Fibroblast of skin of abdomen (primary cell): ENCODE measurements around the gene TNFRSF6B.

ENCODE experiments used
- DNase-seq: peaks from one replicate; pipeline ENCODE4 v3.0.0-alpha.2; 2013

Gene TNFRSF6B

DNA sequence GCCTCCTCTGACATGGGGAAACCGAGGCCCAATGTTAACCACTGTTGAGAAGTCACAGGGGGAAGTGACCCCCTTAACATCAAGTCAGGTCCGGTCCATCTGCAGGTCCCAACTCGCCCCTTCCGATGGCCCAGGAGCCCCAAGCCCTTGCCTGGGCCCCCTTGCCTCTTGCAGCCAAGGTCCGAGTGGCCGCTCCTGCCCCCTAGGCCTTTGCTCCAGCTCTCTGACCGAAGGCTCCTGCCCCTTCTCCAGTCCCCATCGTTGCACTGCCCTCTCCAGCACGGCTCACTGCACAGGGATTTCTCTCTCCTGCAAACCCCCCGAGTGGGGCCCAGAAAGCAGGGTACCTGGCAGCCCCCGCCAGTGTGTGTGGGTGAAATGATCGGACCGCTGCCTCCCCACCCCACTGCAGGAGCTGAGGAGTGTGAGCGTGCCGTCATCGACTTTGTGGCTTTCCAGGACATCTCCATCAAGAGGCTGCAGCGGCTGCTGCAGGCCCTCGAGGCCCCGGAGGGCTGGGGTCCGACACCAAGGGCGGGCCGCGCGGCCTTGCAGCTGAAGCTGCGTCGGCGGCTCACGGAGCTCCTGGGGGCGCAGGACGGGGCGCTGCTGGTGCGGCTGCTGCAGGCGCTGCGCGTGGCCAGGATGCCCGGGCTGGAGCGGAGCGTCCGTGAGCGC lies 1.6 kb downstream of the TNFRSF6B start:
- DNase-seq: no peak

- peak; percentile 87 for DNase-seq
Observed at GRCh38 chr20:63698739-63699465, 2.5 kb downstream of the TNFRSF6B start.

DNA sequence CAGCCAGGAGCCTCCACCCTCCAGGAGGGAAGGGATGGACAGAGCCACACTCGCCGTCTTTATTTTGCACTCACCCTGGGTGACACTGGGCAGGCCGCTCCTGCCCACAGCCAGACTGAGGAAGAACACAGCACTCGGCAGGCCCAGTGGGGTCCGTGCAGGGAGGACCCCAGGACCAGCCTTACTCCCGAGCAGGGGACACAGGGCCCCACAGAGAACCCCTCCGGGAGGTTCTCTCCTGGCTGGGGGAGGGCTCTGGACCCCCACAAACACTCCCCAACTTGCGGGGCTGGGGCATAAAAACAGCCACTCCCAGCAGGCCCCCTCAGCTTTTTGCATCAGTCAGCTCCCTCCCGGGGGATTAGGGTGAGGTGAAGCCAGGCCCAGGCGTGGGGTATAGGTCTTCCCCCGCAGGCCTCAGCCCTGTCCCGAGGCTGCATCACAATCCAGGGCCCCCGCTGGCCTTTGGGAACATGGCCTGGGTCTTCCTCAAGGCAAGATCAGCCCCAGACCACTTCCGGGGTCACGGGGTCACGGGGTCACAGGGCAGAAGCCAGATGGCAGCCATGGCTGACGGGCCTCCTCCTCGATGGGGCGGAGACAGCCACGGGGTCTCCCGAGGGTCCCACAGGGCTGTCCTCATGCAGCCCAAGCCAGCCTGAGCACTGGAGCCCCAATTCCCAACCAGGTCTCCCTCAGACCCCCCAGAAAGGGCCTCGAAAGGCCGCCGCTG lies 3.2 kb downstream of the TNFRSF6B start:
- DNase-seq: no peak

- DNase-seq: no peak
Observed at GRCh38 chr20:63700199-63701050, 4.0 kb downstream of the TNFRSF6B start.

DNA sequence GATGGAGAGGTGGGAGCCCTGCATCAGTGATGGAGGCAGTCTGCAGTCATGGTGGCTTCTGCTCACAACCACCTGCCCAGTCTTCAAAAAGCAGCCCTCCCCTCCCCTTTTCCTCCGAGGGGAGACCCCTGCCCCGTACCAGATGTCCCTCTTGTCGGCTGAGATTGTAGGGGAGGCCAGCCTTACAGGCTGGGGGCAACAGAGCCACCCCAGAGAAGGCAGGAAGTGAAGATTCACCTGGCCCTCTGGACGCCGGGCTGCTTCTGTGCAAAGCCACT lies 4.5 kb downstream of the TNFRSF6B start:
- no peak for DNase-seq

DNA sequence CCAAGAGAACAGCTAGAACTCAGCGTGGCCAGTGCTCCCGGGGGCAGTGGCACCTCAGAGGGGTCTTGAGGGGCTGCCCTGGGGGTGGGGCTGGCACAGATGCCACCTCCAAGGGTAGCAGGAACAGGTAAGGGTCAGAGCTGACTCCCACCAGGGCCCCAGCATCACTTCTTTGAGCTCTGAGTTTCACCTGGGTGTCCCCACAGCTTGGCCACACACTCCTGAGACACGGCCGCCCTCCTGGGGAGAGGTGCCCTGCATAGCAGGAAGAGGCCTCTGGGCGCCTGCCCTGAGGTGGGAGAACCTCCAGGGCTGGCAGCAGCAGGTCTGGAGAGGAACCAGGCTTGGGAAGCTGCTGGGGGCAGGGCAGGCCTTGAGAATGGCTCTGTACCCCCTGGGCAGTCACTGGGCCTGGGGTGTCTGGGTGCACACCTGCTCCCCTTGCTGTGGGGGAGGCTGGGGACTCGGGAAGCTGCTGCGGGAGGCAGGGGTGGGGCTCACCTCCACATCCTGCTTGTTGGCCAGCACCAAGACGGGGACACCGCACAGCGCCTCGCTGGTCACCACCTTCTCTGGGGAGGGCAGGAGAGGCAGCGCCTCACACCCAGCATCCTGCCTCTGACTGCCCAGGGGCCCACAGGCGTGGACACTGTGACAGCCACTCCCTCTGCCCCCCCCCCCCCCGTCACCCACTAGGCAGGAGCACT lies 5.0 kb downstream of the TNFRSF6B start:
- DNase-seq: no peak

DNA sequence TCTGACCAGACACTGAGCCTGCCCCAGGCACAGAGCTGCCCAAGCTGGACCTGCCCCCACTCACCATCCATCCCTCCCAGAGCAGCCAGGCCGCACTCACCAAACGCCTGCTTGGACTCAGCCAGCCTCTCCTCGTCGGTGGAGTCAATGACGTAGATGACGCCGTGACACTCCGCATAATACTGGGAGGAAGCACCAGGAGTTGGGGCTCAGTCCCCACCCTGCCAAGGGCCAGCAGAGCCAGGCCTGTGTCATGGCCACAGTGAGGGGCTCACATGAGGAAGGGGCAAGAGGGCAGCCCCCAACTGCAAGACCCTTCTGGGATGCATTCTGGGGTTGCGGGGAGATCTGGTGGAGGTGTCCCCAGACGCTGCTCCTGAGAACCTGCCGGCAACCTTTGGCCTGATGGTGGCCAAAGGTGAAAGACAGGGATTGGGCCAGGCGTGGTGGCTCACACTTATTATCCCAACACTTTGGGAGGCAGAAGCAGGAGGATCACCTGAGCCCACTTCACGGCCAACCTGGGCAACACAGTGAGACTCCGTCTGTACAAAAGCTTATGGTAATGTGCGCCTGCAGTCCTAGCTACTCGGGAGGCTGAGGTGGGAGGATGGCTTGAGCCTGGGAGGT lies 5.7 kb downstream of the TNFRSF6B start:
- DNase-seq: no peak

GRCh38 chr20:63702751-63703470 lies 6.5 kb downstream of the TNFRSF6B start:
- DNase-seq: no peak

GRCh38 chr20:63703471-63703975 lies 7.1 kb downstream of the TNFRSF6B start:
- no peak for DNase-seq

DNA sequence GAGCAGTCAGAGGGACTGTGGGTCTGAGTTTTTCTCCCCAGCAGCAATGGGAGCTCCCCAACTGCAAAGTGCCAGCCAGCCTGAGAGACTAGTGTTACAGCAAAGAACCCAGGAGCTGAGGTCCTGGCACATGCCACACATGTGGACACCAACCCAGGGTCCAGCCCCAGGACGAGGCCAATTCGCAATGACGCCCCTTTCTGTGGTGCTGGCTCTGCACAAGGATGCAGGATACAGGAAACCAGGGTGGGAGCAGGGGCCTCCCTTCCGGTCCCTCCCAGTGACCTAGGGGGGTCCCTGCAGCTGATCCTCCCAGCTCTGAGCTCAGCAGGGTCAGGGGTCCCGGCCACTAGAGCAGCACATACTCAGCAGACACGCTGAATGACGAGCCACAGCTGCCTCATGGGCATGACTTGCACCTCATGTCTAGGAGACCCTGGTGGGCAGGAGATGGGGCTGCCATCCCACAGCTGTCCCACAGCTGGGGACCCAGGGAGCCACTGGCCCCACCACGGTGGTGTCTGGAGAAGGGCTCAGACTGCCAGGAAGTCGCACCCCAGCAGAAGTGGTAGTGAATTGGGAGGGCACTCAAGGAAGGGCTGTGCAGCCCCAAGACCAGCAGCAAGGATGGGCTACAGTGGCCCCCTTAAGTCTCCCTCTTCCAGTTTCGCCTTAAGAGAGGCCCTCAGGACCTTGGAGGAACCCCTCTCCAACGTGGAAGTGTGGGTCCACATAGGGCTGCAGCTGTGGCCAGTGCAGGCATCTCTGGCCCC lies 7.7 kb downstream of the TNFRSF6B start:
- DNase-seq: no peak

DNA sequence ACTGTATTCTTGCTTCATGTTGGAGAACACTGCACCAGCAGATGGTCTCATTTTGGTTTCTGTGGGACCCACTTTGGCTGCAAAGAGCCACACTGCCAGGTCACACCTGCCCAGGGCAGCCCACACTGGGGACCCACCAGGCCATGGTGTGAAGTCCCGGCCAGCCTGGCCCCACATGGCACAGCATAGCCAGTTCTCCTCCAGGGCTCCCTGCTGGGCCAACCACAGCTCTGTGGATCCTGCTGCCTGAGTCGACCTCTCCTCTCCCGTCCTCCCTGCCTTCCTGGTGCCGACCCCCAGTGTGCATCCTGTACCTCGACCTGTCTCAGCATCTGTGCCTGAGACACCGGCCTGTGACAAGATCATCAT lies 8.3 kb downstream of the TNFRSF6B start:
- DNase-seq: no peak

GRCh38 chr20:63705232-63706026 lies 9.0 kb downstream of the TNFRSF6B start:
- no peak for DNase-seq

- DNase-seq: no peak
Observed at GRCh38 chr20:63706027-63706695, 9.7 kb downstream of the TNFRSF6B start.

GRCh38 chr20:63706852-63707557 lies 10.6 kb downstream of the TNFRSF6B start:
- no peak for DNase-seq

DNA sequence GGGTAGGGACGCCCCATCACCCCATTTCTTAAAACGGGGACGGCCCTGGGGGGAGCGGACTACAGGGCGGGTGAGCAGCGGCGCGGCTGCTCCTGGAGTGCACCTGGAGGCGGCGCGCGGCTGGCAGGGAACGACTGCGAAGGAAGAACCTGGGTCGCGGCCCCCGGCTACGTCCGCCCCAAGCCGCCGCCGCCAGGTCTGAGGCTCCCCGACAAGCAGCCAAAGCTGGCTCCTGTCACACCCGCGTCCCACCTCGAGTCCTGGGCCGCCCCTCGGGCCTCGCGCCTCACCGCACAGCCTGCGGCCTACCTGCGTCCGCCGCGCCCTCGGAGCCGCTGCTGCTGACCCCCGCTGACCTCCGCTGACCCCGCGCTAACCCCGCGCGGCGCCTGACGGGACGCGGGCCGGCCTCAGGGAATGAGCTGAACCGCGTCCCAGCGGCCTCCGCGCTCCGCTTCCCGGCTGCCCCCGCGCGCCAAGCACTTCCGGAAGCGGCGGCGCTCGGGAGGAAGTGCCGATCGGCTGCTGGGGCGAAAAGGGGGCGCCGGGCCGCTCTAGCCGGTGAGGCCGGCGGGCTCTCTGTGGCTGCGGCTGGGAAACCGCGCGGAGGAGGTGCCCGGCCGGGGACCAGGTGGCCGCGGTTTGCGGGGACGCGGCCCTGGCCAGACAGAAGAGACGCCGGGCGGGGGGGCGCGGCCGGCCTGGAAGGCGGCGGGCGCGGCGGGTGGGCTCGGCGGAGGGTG lies 11.3 kb downstream of the TNFRSF6B start, which contains the start of the genes ARFRP1 and ZGPAT:
ARFRP1 (minus strand) TSS at position 419 of the 743 bp plus-strand sequence. CDS start 885 bp downstream, outside the sequence.
ZGPAT (plus strand) TSS at position 482 of the 743 bp plus-strand sequence. CDS start 542 bp downstream, outside the sequence.
- peak; percentile 79 for DNase-seq

- DNase-seq: no peak
Observed at GRCh38 chr20:63708301-63709148, 12.1 kb downstream of the TNFRSF6B start.
